CD4-positive, CD25-positive, alpha-beta regulatory T cell (primary cell): ENCODE results near the gene GOLM1. TPM values are rescaled to one million over a fixed set of nuclear protein-coding genes. Genes with fewer than 3 reads are reported as not detected.

Experiments
- ATAC-seq, 2 donors: fragments of 150-1000 bp; cut with Tn5 transposase; one replicate each; pipeline ENCODE4 v1.10.0; 2021; ENCODE audit warnings: low read depth in 2 of 2, moderate number of reproducible peaks in 2 of 2, moderate library complexity in 1 of 2
- DNase-seq, 3 donors: peaks; one replicate each; pipeline versions ENCODE4 v3.0.0 to v3.0.0-alpha.2; 2012 to 2022; ENCODE audit warnings: mixed read lengths in 1 of 3
- H3K27ac ChIP-seq: one replicate; pipeline ENCODE4 v1.7.0; 2013; ENCODE audit warnings: mild to moderate bottlenecking, low read length; ENCODE audit not compliant: insufficient read depth, poor library complexity, severe bottlenecking
- H3K27me3 ChIP-seq: one replicate; pipeline ENCODE4 v1.7.0; 2013; ENCODE audit warnings: low read length; ENCODE audit not compliant: control insufficient read depth, insufficient read depth
- H3K36me3 ChIP-seq: one replicate; pipeline ENCODE4 v1.7.0; 2013; ENCODE audit warnings: mild to moderate bottlenecking, low read length, moderate library complexity; ENCODE audit not compliant: control insufficient read depth, insufficient read depth
- H3K4me1 ChIP-seq: 2 replicates; pipeline ENCODE4 v1.7.0; 2013; ENCODE audit warnings: mild to moderate bottlenecking, low read length; ENCODE audit not compliant: insufficient read depth, control insufficient read depth, poor library complexity, severe bottlenecking
- H3K4me3 ChIP-seq: one replicate; pipeline ENCODE4 v1.7.0; 2013; ENCODE audit warnings: low read depth, mild to moderate bottlenecking, low read length, moderate library complexity
- H3K9me3 ChIP-seq, 2 experiments: 1 replicate in 1 of 2; 2 replicates in 1 of 2; pipeline ENCODE4 v1.7.0; 2013; ENCODE audit warnings: low read length in 2 of 2, mild to moderate bottlenecking in 1 of 2, moderate library complexity in 1 of 2; ENCODE audit not compliant: control insufficient read depth in 2 of 2
- H3K27ac Mint-ChIP-seq, 3 donors: one replicate each; pipeline ENCODE4 v1.8.0; 2020 to 2022; ENCODE audit warnings: mild to moderate bottlenecking in 3 of 3, mixed read lengths in 3 of 3, moderate library complexity in 2 of 3
- H3K27me3 Mint-ChIP-seq: one replicate; pipeline ENCODE4 v1.8.0; 2022; ENCODE audit warnings: mild to moderate bottlenecking, mixed read lengths
- H3K36me3 Mint-ChIP-seq: one replicate; pipeline ENCODE4 v1.8.0; 2020; ENCODE audit warnings: mixed read lengths
- H3K4me1 Mint-ChIP-seq, 4 donors: one replicate each; pipeline ENCODE4 v1.8.0; 2020 to 2022; ENCODE audit warnings: mixed read lengths in 4 of 4, mild to moderate bottlenecking in 1 of 4
- H3K4me3 Mint-ChIP-seq, 4 donors: one replicate each; pipeline ENCODE4 v1.8.0; 2020 to 2022; ENCODE audit warnings: mild to moderate bottlenecking in 4 of 4, mixed read lengths in 4 of 4, moderate library complexity in 3 of 4
- H3K9me3 Mint-ChIP-seq, 7 donors: one replicate each; pipeline ENCODE4 v1.8.0; 2020 to 2022; ENCODE audit warnings: mixed read lengths in 7 of 7, mild to moderate bottlenecking in 3 of 7, moderate library complexity in 2 of 7
- polyA plus RNA-seq, 4 donors: library from polyadenylated mRNA; unstranded; fragments of 300-500 nt; fragmentation: Illumina TruSeq; gene quantifications; one replicate each; pipeline ENCODE4 v1.2.3, GENCODE V29; 2021
- total RNA-seq: library from RNA; stranded (reverse); gene quantifications from one replicate; pipeline ENCODE4 v1.2.3, GENCODE V29; 2022

Gene GOLM1
- total and polyA plus RNA-seq, 5 donors from 2014 or later, result 0.23 to 0.52 (median 0.41) TPM

DNA sequence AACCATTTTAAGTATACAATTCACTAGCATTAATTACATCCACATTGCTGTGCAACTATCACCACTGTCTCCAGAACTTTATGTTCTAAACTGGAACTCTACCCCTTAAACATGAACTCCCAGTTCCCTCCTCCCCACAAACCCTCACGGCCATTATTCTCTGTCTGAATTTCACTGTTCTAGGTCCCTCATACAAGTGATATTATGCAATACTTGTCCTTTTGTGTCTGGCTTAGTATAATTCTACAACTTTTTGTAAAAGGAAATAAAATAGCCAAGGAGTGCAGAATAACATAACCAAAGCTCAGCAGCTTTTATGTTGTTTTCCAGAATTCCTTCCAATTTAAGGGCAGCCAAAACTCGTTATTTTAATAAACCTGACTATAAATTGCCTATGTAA is 105.2 kb downstream of the GOLM1 start:
- no peak overlapping the region for H3K4me3 ChIP-seq
- H3K36me3 Mint-ChIP-seq, result peaks cover 56% of the 10 kb centered on the region
- H3K36me3 ChIP-seq, result peaks cover 24% of the 10 kb centered on the region
- no peak overlapping the region for H3K4me3 Mint-ChIP-seq
- no peaks in the 10 kb centered on the region for H3K27me3 ChIP-seq
- no peaks in the 10 kb centered on the region for H3K4me1 ChIP-seq
- no peak for ATAC-seq
- H3K9me3 ChIP-seq, result no peaks in the 10 kb centered on the region
- no peak overlapping the region for H3K27ac Mint-ChIP-seq
- peaks cover 3 to 25% (median 16%) of the 10 kb centered on the region in 4 donors for H3K4me1 Mint-ChIP-seq
- DNase-seq, result no peak
- H3K27me3 Mint-ChIP-seq, result no peaks in the 10 kb centered on the region
- no peak overlapping the region for H3K27ac ChIP-seq
- H3K9me3 Mint-ChIP-seq, result no peaks in the 10 kb centered on the region

GRCh38 chr9:85987236-85987635 is 112.1 kb downstream of the GOLM1 start:
- Histone ChIP-seq H3K36me3 (peaks cover 42% of the 10 kb centered on the region), H3K27ac (no peak overlapping the region), H3K27me3 (no peaks in the 10 kb centered on the region), H3K4me1 (no peaks in the 10 kb centered on the region), H3K9me3 (no peaks in the 10 kb centered on the region), H3K4me3 (no peak overlapping the region)
- Mint-ChIP-seq H3K27me3 (no peaks in the 10 kb centered on the region), H3K27ac (peak overlapping the region in 1 of 3 donors; percentile 45), H3K36me3 (peaks cover 66% of the 10 kb centered on the region), H3K4me1 (peaks cover 2 to 20% (median 10%) of the 10 kb centered on the region in 4 donors), H3K4me3 (no peak overlapping the region), H3K9me3 (peaks cover 0 to 1% (median 0%) of the 10 kb centered on the region in 7 donors)
- DNase-seq (no peak), ATAC-seq (no peak)

GRCh38 chr9:85984457-85984856 is 114.9 kb downstream of the GOLM1 start:
- Histone ChIP-seq H3K27ac (no peak overlapping the region), H3K9me3 (no peaks in the 10 kb centered on the region), H3K27me3 (no peaks in the 10 kb centered on the region), H3K4me3 (no peak overlapping the region), H3K36me3 (peaks cover 58% of the 10 kb centered on the region), H3K4me1 (no peaks in the 10 kb centered on the region)
- H3K27ac Mint-ChIP-seq, result no peak overlapping the region
- H3K4me3 Mint-ChIP-seq, result no peak overlapping the region
- no peak for ATAC-seq
- H3K27me3 Mint-ChIP-seq, result no peaks in the 10 kb centered on the region
- peaks cover 0 to 13% (median 6%) of the 10 kb centered on the region in 4 donors for H3K4me1 Mint-ChIP-seq
- peaks cover 0 to 1% (median 0%) of the 10 kb centered on the region in 7 donors for H3K9me3 Mint-ChIP-seq
- H3K36me3 Mint-ChIP-seq, result peaks cover 69% of the 10 kb centered on the region
- DNase-seq, result no peak

DNA sequence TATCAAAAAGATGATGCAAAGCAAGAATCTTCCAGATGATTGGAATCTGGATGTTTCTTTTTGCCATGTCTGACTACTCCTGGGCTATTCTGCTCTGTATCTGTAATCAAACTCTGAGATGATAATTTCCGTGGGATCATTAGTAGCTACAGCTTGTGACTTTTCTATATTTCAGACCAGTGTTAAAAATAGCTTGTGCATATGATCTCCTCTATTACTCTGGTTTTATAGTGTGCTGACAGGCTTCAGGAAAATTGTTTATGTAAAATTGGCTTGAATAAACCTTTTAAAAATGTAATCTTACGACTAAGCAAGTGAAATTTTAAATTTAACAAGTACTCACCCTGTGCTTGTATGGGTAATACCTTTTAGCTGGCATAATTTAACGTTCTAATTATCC is 118.0 kb downstream of the GOLM1 start:
- Histone ChIP-seq H3K36me3 (peaks cover 77% of the 10 kb centered on the region), H3K4me1 (no peaks in the 10 kb centered on the region), H3K27me3 (no peaks in the 10 kb centered on the region), H3K9me3 (no peaks in the 10 kb centered on the region), H3K4me3 (no peak overlapping the region), H3K27ac (no peak overlapping the region)
- H3K27ac Mint-ChIP-seq, result no peak overlapping the region
- H3K4me1 Mint-ChIP-seq, result peaks cover 0 to 12% (median 6%) of the 10 kb centered on the region in 4 donors
- H3K36me3 Mint-ChIP-seq, result peaks cover 75% of the 10 kb centered on the region
- H3K4me3 Mint-ChIP-seq, result no peak overlapping the region
- no peak for DNase-seq
- H3K27me3 Mint-ChIP-seq, result no peaks in the 10 kb centered on the region
- peaks cover 0 to 1% (median 0%) of the 10 kb centered on the region in 7 donors for H3K9me3 Mint-ChIP-seq
- ATAC-seq, result no peak

DNA sequence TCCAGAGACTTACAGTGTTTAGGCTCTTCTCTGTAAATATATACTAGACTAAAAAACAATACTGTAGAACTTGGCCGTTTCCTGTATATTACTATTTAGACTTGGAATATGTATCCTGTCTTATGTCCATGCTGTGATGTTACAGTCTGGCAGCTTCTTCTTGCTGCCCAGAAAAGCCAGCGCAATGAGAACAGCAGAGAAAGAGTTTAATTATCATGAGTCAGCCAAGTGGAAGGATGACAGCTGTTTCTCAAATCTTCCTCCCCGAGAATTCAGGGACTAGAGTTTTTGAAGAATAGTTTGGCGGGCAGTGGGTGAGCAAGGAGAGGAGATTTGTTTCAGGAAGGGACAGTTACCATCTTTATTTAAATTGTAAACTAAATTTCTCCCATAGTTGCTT is 120.9 kb downstream of the GOLM1 start:
- DNase-seq (no peak), ATAC-seq (no peak)
- Histone ChIP-seq H3K36me3 (peaks cover 64% of the 10 kb centered on the region), H3K27me3 (no peaks in the 10 kb centered on the region), H3K4me1 (no peaks in the 10 kb centered on the region), H3K9me3 (no peaks in the 10 kb centered on the region), H3K4me3 (no peak overlapping the region), H3K27ac (no peak overlapping the region)
- Mint-ChIP-seq H3K9me3 (peaks cover 0 to 1% (median 0%) of the 10 kb centered on the region in 7 donors), H3K4me3 (no peak overlapping the region), H3K27ac (no peak overlapping the region), H3K36me3 (peaks cover 61% of the 10 kb centered on the region), H3K4me1 (peaks cover 0 to 8% (median 4%) of the 10 kb centered on the region in 4 donors), H3K27me3 (no peaks in the 10 kb centered on the region)

Other genes starting within 250 kb of the GOLM1 start
- 21.6 TPM for gene NAA35, start 158.4 kb downstream of the GOLM1 start, total RNA-seq
- 10 to 100 TPM; 12.3 to 18.3 (median 14.4) TPM for gene NAA35, start 158.4 kb downstream of the GOLM1 start, polyA plus RNA-seq
- 0.32 TPM for gene C9orf153, start 160.1 kb upstream of the GOLM1 start, total RNA-seq
- gene C9orf153, start 160.1 kb upstream of the GOLM1 start, polyA plus RNA-seq, result not detected
- gene ISCA1, start 183.0 kb upstream of the GOLM1 start, total RNA-seq, result 91.7 TPM
- gene ISCA1, start 183.0 kb upstream of the GOLM1 start, polyA plus RNA-seq, result 10 to 100 TPM; 60.2 to 67.8 (median 63.2) TPM